Measurements from ENCODE around the gene ANXA6.

The ANXA6 gene

DNA sequence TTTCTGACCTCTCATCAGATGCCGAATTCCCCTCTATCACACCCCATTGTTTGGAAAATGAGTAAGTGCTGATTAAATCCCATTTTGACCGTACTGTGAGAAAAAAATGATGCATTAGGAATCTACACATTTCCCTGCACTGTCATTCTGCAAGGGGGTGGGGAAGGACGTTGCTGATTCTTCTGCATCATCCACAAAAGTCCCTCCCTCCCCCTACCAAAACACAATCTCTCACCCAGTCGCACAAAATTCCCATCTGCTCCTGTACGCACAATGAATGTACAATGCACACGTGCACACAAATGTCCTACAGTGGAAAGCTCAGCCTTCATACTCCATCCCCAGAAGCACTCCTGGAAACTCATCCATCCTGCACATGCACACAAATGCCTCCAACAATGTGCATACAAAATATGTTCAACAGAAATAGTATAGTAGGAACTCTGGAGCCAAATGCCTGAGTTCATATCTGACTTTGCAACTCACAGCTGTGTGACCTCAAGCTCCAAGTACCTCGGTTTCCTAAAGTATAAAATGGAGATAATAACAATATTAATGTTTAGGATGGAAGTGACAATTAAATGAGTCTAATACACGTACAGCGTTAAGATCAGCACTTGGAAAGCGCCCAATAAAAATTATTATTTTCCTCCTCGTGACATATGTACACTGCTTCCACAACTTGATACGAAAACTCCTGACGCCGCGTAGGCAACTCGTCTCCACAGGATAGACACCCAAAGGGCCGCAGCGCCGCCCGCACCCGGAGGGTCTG, 77.6 kb downstream of the ANXA6 start:
- peaks cover 5% of the 10 kb centered on the region for H3K4me1 ChIP-seq (ENCODE audit: control insufficient read depth, insufficient read depth, low read length)

DNA sequence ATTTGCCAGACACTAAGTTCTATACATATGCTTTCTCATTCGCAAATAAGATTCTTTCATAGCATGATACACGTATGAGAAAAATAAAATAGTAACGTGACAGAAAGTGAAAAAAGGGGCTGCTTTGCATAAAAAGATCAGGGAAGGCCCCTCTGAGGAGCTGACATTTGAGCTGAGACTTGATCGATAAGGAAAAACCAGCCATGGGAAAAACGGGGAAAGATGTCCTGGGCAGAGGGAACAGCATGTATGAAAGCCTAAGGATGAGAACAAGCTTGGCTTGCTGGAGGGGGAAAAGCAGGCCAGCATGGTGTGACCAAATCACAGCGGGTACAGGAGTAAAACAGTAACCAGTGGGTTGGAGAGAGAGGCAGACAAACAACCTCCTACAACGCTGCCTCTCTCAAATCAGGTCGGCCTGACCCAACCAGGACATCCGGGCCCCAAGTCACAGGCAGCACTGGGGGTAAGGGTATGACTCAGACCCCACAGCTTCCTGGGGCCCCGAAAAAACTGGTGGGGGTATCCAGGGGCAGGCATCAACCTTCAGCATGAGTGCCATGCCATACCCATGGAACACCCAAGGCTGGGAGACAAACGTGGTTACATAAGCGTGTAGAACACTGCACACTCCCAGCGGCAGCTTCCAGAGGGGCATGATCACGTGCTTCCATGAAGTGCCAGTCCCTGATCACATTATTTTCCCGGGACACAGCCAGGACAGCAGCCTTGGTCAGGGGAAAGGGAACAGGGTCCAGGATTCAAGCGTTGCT, 78.9 kb downstream of the ANXA6 start:
- Histone ChIP-seq H3K9me3 (ENCODE audit: control insufficient read depth, insufficient read depth, low read depth, low read length) (no peaks in the 10 kb centered on the region), H3K36me3 (ENCODE audit: control insufficient read depth, insufficient read depth, low read length) (no peaks in the 10 kb centered on the region), H3K4me1 (ENCODE audit: control insufficient read depth, insufficient read depth, low read length) (peaks cover 5% of the 10 kb centered on the region; the same call in 1 of the 2 replicates), H3K27me3 (ENCODE audit: control insufficient read depth, insufficient read depth, low read length) (no peaks in the 10 kb centered on the region), H3K4me3 (ENCODE audit: low read depth, low read length) (no peak overlapping the region), H3K27ac (ENCODE audit: low read depth, low read length) (no peak overlapping the region), H3K9ac (ENCODE audit: low read length) (no peak overlapping the region)

More for the DNA sequence above, 77.6 kb downstream of the ANXA6 start:
- no peaks in the 10 kb centered on the region for H3K9me3 ChIP-seq (ENCODE audit: control insufficient read depth, insufficient read depth, low read depth, low read length)
- no peaks in the 10 kb centered on the region for H3K36me3 ChIP-seq (ENCODE audit: control insufficient read depth, insufficient read depth, low read length)
- H3K4me3 ChIP-seq (ENCODE audit: low read depth, low read length), result peak overlapping the region; percentile 82
- no peaks in the 10 kb centered on the region for H3K27me3 ChIP-seq (ENCODE audit: control insufficient read depth, insufficient read depth, low read length)
- peak overlapping the region; percentile 94 for H3K9ac ChIP-seq (ENCODE audit: low read length)
- peak overlapping the region; percentile 78; the same call in 1 of the 2 replicates for H3K27ac ChIP-seq (ENCODE audit: low read depth, low read length)

GRCh38 chr5:151077967-151078366, 79.6 kb downstream of the ANXA6 start:
- Histone ChIP-seq H3K27ac (ENCODE audit: low read depth, low read length) (no peak overlapping the region), H3K36me3 (ENCODE audit: control insufficient read depth, insufficient read depth, low read length) (no peaks in the 10 kb centered on the region), H3K27me3 (ENCODE audit: control insufficient read depth, insufficient read depth, low read length) (no peaks in the 10 kb centered on the region), H3K9me3 (ENCODE audit: control insufficient read depth, insufficient read depth, low read depth, low read length) (peaks cover 3% of the 10 kb centered on the region; the same call in 1 of the 2 replicates), H3K4me3 (ENCODE audit: low read depth, low read length) (no peak overlapping the region), H3K4me1 (ENCODE audit: control insufficient read depth, insufficient read depth, low read length) (peaks cover 5% of the 10 kb centered on the region; the same call in 1 of the 2 replicates), H3K9ac (ENCODE audit: low read length) (no peak overlapping the region)

GRCh38 chr5:151077419-151077818, 80.2 kb downstream of the ANXA6 start:
- H3K9me3 ChIP-seq (ENCODE audit: control insufficient read depth, insufficient read depth, low read depth, low read length), result peaks cover 3% of the 10 kb centered on the region; the same call in 1 of the 2 replicates
- H3K4me1 ChIP-seq (ENCODE audit: control insufficient read depth, insufficient read depth, low read length), result peaks cover 5% of the 10 kb centered on the region; the same call in 1 of the 2 replicates
- no peak overlapping the region for H3K27ac ChIP-seq (ENCODE audit: low read depth, low read length)
- no peak overlapping the region for H3K4me3 ChIP-seq (ENCODE audit: low read depth, low read length)
- no peaks in the 10 kb centered on the region for H3K27me3 ChIP-seq (ENCODE audit: control insufficient read depth, insufficient read depth, low read length)
- H3K36me3 ChIP-seq (ENCODE audit: control insufficient read depth, insufficient read depth, low read length), result no peaks in the 10 kb centered on the region
- H3K9ac ChIP-seq (ENCODE audit: low read length), result no peak overlapping the region

DNA sequence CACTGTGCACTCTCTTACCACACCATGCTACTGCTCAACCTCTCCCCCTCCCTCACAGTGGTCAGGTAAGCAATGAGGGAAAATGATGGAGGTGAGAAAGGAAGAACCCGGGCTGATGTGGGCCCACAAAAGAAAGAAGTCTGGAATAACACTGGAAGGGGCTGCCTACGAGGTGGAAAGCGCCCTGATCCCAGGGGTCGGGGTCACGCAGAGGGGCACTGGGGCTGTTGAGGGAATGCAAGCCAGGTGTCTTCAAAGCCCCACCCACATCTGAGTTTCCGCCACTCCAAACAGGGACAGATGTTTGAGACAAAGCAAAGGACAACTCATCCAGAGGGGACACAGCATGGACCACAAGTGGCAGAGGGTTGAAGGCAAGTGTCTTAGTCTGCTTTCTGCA, 81.0 kb downstream of the ANXA6 start:
- H3K9me3 ChIP-seq (ENCODE audit: control insufficient read depth, insufficient read depth, low read depth, low read length), result peaks cover 3% of the 10 kb centered on the region; the same call in 1 of the 2 replicates
- no peak overlapping the region for H3K4me3 ChIP-seq (ENCODE audit: low read depth, low read length)
- H3K9ac ChIP-seq (ENCODE audit: low read length), result no peak overlapping the region
- H3K27ac ChIP-seq (ENCODE audit: low read depth, low read length), result no peak overlapping the region
- no peaks in the 10 kb centered on the region for H3K27me3 ChIP-seq (ENCODE audit: control insufficient read depth, insufficient read depth, low read length)
- peaks cover 5% of the 10 kb centered on the region for H3K4me1 ChIP-seq (ENCODE audit: control insufficient read depth, insufficient read depth, low read length)
- H3K36me3 ChIP-seq (ENCODE audit: control insufficient read depth, insufficient read depth, low read length), result no peaks in the 10 kb centered on the region

GRCh38 chr5:151075698-151076331, 81.8 kb downstream of the ANXA6 start:
- no peaks in the 10 kb centered on the region for H3K36me3 ChIP-seq (ENCODE audit: control insufficient read depth, insufficient read depth, low read length)
- no peak overlapping the region for H3K4me3 ChIP-seq (ENCODE audit: low read depth, low read length)
- H3K9me3 ChIP-seq (ENCODE audit: control insufficient read depth, insufficient read depth, low read depth, low read length), result peaks cover 3% of the 10 kb centered on the region; the same call in 1 of the 2 replicates
- H3K27ac ChIP-seq (ENCODE audit: low read depth, low read length), result no peak overlapping the region
- H3K4me1 ChIP-seq (ENCODE audit: control insufficient read depth, insufficient read depth, low read length), result peaks cover 5% of the 10 kb centered on the region
- H3K9ac ChIP-seq (ENCODE audit: low read length), result no peak overlapping the region
- no peaks in the 10 kb centered on the region for H3K27me3 ChIP-seq (ENCODE audit: control insufficient read depth, insufficient read depth, low read length)

DNA sequence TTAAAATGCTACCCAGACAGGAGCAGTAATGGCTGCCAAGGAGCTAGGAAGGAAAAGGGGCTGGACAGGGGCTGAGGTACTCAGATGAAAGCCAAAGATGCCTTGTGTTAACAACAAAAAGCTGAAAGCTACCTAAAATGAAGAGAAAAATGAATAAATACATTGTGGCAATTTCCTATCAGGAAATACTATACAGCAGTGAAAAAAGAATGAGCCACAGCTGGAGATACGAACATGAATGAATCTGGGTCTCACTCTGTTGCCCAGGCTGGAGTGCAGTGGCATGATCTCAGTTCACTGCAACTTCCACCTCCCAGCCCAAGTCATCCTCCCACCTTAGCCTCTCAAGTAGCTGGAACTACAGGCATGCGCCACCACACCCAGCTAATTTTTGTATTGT, 83.0 kb downstream of the ANXA6 start:
- H3K27ac ChIP-seq (ENCODE audit: low read depth, low read length), result no peak overlapping the region
- no peaks in the 10 kb centered on the region; the same call in 1 of the 2 replicates for H3K4me1 ChIP-seq (ENCODE audit: control insufficient read depth, insufficient read depth, low read length)
- H3K9me3 ChIP-seq (ENCODE audit: control insufficient read depth, insufficient read depth, low read depth, low read length), result peaks cover 3% of the 10 kb centered on the region; the same call in 1 of the 2 replicates
- H3K4me3 ChIP-seq (ENCODE audit: low read depth, low read length), result no peak overlapping the region
- no peaks in the 10 kb centered on the region for H3K27me3 ChIP-seq (ENCODE audit: control insufficient read depth, insufficient read depth, low read length)
- no peak overlapping the region for H3K9ac ChIP-seq (ENCODE audit: low read length)
- H3K36me3 ChIP-seq (ENCODE audit: control insufficient read depth, insufficient read depth, low read length), result no peaks in the 10 kb centered on the region

GRCh38 chr5:151073280-151073679, 84.3 kb downstream of the ANXA6 start:
- Histone ChIP-seq H3K9ac (ENCODE audit: low read length) (no peak overlapping the region), H3K27ac (ENCODE audit: low read depth, low read length) (no peak overlapping the region), H3K4me1 (ENCODE audit: control insufficient read depth, insufficient read depth, low read length) (no peaks in the 10 kb centered on the region; the same call in 1 of the 2 replicates), H3K27me3 (ENCODE audit: control insufficient read depth, insufficient read depth, low read length) (no peaks in the 10 kb centered on the region), H3K4me3 (ENCODE audit: low read depth, low read length) (no peak overlapping the region), H3K36me3 (ENCODE audit: control insufficient read depth, insufficient read depth, low read length) (no peaks in the 10 kb centered on the region), H3K9me3 (ENCODE audit: control insufficient read depth, insufficient read depth, low read depth, low read length) (peaks cover 3% of the 10 kb centered on the region; the same call in 1 of the 2 replicates)

DNA sequence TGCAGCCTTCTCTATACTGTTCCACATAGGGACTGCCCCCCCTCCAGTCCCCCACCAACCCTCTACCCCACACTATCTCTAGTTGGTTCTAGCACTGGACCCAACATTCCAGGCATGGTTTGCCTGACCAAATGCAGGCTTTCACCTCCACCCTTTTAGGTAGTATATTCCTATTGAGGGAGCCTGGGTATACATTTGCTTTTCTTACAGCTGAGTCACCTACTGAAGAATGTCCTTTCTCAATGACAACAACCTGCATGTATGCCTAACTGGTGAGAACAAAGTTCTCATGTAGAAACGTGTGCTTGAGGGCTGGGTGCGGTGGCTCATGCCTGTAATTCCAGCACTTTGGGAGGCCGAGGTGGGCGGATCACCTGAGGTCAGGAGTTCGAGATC, 85.0 kb downstream of the ANXA6 start:
- no peak overlapping the region for H3K27ac ChIP-seq (ENCODE audit: low read depth, low read length)
- H3K4me1 ChIP-seq (ENCODE audit: control insufficient read depth, insufficient read depth, low read length), result no peaks in the 10 kb centered on the region; the same call in 1 of the 2 replicates
- H3K36me3 ChIP-seq (ENCODE audit: control insufficient read depth, insufficient read depth, low read length), result no peaks in the 10 kb centered on the region
- no peaks in the 10 kb centered on the region for H3K27me3 ChIP-seq (ENCODE audit: control insufficient read depth, insufficient read depth, low read length)
- H3K9me3 ChIP-seq (ENCODE audit: control insufficient read depth, insufficient read depth, low read depth, low read length), result peaks cover 3% of the 10 kb centered on the region; the same call in 1 of the 2 replicates
- H3K4me3 ChIP-seq (ENCODE audit: low read depth, low read length), result no peak overlapping the region
- peak overlapping the region; percentile 44 for H3K9ac ChIP-seq (ENCODE audit: low read length)

- Histone ChIP-seq H3K36me3 (ENCODE audit: control insufficient read depth, insufficient read depth, low read length) (no peaks in the 10 kb centered on the region), H3K4me1 (ENCODE audit: control insufficient read depth, insufficient read depth, low read length) (peaks cover 2% of the 10 kb centered on the region; the same call in 1 of the 2 replicates), H3K27me3 (ENCODE audit: control insufficient read depth, insufficient read depth, low read length) (no peaks in the 10 kb centered on the region), H3K9ac (ENCODE audit: low read length) (peak overlapping the region; percentile 44), H3K9me3 (ENCODE audit: control insufficient read depth, insufficient read depth, low read depth, low read length) (peaks cover 3% of the 10 kb centered on the region; the same call in 1 of the 2 replicates), H3K27ac (ENCODE audit: low read depth, low read length) (no peak overlapping the region), H3K4me3 (ENCODE audit: low read depth, low read length) (no peak overlapping the region)
Measured at GRCh38 chr5:151071848-151072629, 85.5 kb downstream of the ANXA6 start.
